IMR-90 (cell line): ENCODE results near the gene BMP5. TPM values are rescaled to one million over a fixed set of nuclear protein-coding genes. Genes with fewer than 3 reads are reported as not detected.

Experiments used
- ATAC-seq: fragments of 200-7000 bp; cut with Tn5 transposase; 2 replicates; pipeline ENCODE4 v1.9.1; 2020; ENCODE audit warnings: low read depth, mild to moderate bottlenecking, moderate library complexity
- BruUV-seq: library from RNA; stranded (reverse); fragments of 400-500 nt; replicated peaks from 2 replicates; lab custom pipeline; 2021; lab: Mats Ljungman, UMichigan
- CTCF ChIA-PET: fragments of 300-600 bp; formaldehyde crosslinking; extraction: SDS; loops from one replicate; lab custom pipeline; 2021; ENCODE audit warnings: antibody characterized with exemption; lab: Yijun Ruan, JAX
- POLR2A ChIA-PET: fragments of 300-600 bp; sonication (Branson Sonifier 250); formaldehyde crosslinking; loops from one replicate; lab custom pipeline; 2022; ENCODE audit warnings: antibody characterized with exemption; ENCODE audit not compliant: unreplicated experiment; lab: Charles Lee
- DNase-seq: peaks from one replicate; pipeline ENCODE4 v3.0.0; 2013
- H2AFZ ChIP-seq: replicated peaks from 2 replicates; pipeline ENCODE3; 2013; ENCODE audit warnings: low read length, mild to moderate bottlenecking; ENCODE audit not compliant: poor library complexity
- H2AK5ac ChIP-seq: 2 replicates; pipeline ENCODE4 v1.6.1; 2013; ENCODE audit warnings: low read depth, low read length, inconsistent platforms
- H2AK9ac ChIP-seq: replicated peaks from 2 replicates; pipeline ENCODE3; 2013; ENCODE audit warnings: mild to moderate bottlenecking, low read depth, low read length, moderate library complexity; ENCODE audit not compliant: poor library complexity
- H2BK120ac ChIP-seq: 2 replicates; pipeline ENCODE4 v1.6.1; 2013; ENCODE audit warnings: low read depth, low read length, inconsistent platforms
- H2BK15ac ChIP-seq: 3 replicates; pipeline ENCODE4 v1.6.1; 2013; ENCODE audit warnings: low read depth, low read length, inconsistent platforms
- H2BK20ac ChIP-seq: 2 replicates; pipeline ENCODE4 v1.6.1; 2013; ENCODE audit warnings: low read depth, mild to moderate bottlenecking, inconsistent platforms, low read length, moderate library complexity
- H2BK5ac ChIP-seq: 2 replicates; pipeline ENCODE4 v1.6.1; 2013; ENCODE audit warnings: mild to moderate bottlenecking, low read depth, low read length, inconsistent platforms; ENCODE audit not compliant: poor library complexity, severe bottlenecking
- H3K14ac ChIP-seq: replicated peaks from 2 replicates; pipeline ENCODE4 v1.6.1; 2013; ENCODE audit warnings: low read depth, low read length, inconsistent platforms
- H3K18ac ChIP-seq: 2 replicates; pipeline ENCODE4 v1.6.1; 2013; ENCODE audit warnings: low read depth, low read length, control low read depth
- H3K23ac ChIP-seq: 2 replicates; pipeline ENCODE4 v1.6.1; 2013; ENCODE audit warnings: low read depth, low read length, inconsistent platforms
- H3K27ac ChIP-seq: 2 replicates; pipeline ENCODE4 v1.5.1; 2013; ENCODE audit warnings: mild to moderate bottlenecking, control low read depth, low read length; ENCODE audit not compliant: insufficient read depth
- H3K27me3 ChIP-seq: 2 replicates; pipeline ENCODE4 v1.6.1; 2013; ENCODE audit warnings: low read length; ENCODE audit not compliant: control insufficient read depth, insufficient read depth
- H3K36me3 ChIP-seq: 2 replicates; pipeline ENCODE4 v1.6.1; 2013; ENCODE audit warnings: low read length, mixed read lengths; ENCODE audit not compliant: control insufficient read depth, insufficient read depth
- H3K4ac ChIP-seq: 2 replicates; pipeline ENCODE4 v1.6.1; 2013; ENCODE audit warnings: low read depth, low read length, inconsistent platforms
- H3K4me1 ChIP-seq: 2 replicates; pipeline ENCODE4 v1.6.1; 2013; ENCODE audit warnings: low read length, mixed read lengths; ENCODE audit not compliant: control insufficient read depth, insufficient read depth
- H3K4me2 ChIP-seq: 2 replicates; pipeline ENCODE4 v1.6.1; 2013; ENCODE audit warnings: low read depth, mild to moderate bottlenecking, control low read depth, low read length, moderate library complexity
- H3K4me3 ChIP-seq: 2 replicates; pipeline ENCODE4 v1.5.1; 2013; ENCODE audit warnings: low read depth, mild to moderate bottlenecking, control low read depth, low read length, moderate library complexity; ENCODE audit not compliant: insufficient read depth
- H3K56ac ChIP-seq: 2 replicates; pipeline ENCODE4 v1.6.1; 2013; ENCODE audit warnings: low read length, inconsistent platforms; ENCODE audit not compliant: insufficient read depth; ENCODE audit errors: extremely low read depth
- H3K79me1 ChIP-seq, 2 experiments: 2 replicates each; pipeline ENCODE4 v1.6.1; 2013; ENCODE audit warnings: low read length in 2 of 2, inconsistent platforms in 1 of 2, low read depth in 1 of 2
- H3K9ac ChIP-seq: 2 replicates; pipeline ENCODE4 v1.6.1; 2013; ENCODE audit warnings: low read depth, low read length, control low read depth
- H3K9me1 ChIP-seq: 2 replicates; pipeline ENCODE4 v1.6.1; 2013; ENCODE audit warnings: low read length, inconsistent platforms; ENCODE audit not compliant: insufficient read depth
- H3K9me3 ChIP-seq: 2 replicates; pipeline ENCODE4 v1.6.1; 2013; ENCODE audit warnings: low read length; ENCODE audit not compliant: control insufficient read depth, insufficient read depth
- H4K20me1 ChIP-seq: 2 replicates; pipeline ENCODE4 v1.6.1; 2013; ENCODE audit warnings: low read length, inconsistent platforms; ENCODE audit not compliant: insufficient read depth
- H4K5ac ChIP-seq: 2 replicates; pipeline ENCODE4 v1.6.1; 2013; ENCODE audit warnings: mild to moderate bottlenecking, low read depth, low read length, control low read depth
- H4K8ac ChIP-seq, 2 experiments: 2 replicates each; pipeline ENCODE4 v1.6.1; 2013; ENCODE audit warnings: low read depth in 2 of 2, low read length in 2 of 2, control low read depth in 1 of 2, inconsistent platforms in 1 of 2
- H4K91ac ChIP-seq: 2 replicates; pipeline ENCODE4 v1.6.1; 2013; ENCODE audit warnings: low read depth, low read length, inconsistent platforms; ENCODE audit not compliant: insufficient read depth
- CEBPB ChIP-seq: IDR thresholded peaks from 2 replicates; pipeline ENCODE4 v1.6.1; 2012; ENCODE audit warnings: low read depth, low read length, improper control_type of control experiment
- CHD1 ChIP-seq: IDR thresholded peaks from 2 replicates; pipeline ENCODE4 v1.6.1; 2012; ENCODE audit warnings: low read depth, low read length, improper control_type of control experiment
- CTCF ChIP-seq: conservative IDR thresholded peaks from 2 replicates; pipeline ENCODE4 v1.5.1; 2012; ENCODE audit warnings: mild to moderate bottlenecking, low read depth, low read length, improper control_type of control experiment
- FOS ChIP-seq: fragments of 150-350 bp; IDR thresholded peaks from 2 replicates; pipeline ENCODE4 v1.6.1; 2016; ENCODE audit warnings: low read depth, low read length
- MAFK ChIP-seq: IDR thresholded peaks from 2 replicates; pipeline ENCODE4 v1.6.1; 2012; ENCODE audit warnings: low read depth, low read length, improper control_type of control experiment
- MAZ ChIP-seq: IDR thresholded peaks from 2 replicates; pipeline ENCODE4 v1.6.1; 2012; ENCODE audit warnings: low read depth, mild to moderate bottlenecking, low read length, improper control_type of control experiment, moderate library complexity, borderline replicate concordance
- MXI1 ChIP-seq: IDR thresholded peaks from 2 replicates; pipeline ENCODE4 v1.6.1; 2012; ENCODE audit warnings: low read depth, mild to moderate bottlenecking, low read length, moderate library complexity, borderline replicate concordance
- POLR2A ChIP-seq: IDR thresholded peaks from 2 replicates; pipeline ENCODE4 v1.6.1; 2012; ENCODE audit warnings: mild to moderate bottlenecking, low read depth, low read length
- RAD21 ChIP-seq: IDR thresholded peaks from 2 replicates; pipeline ENCODE4 v1.6.1; 2012; ENCODE audit warnings: low read length, improper control_type of control experiment
- RCOR1 ChIP-seq: IDR thresholded peaks from 2 replicates; pipeline ENCODE4 v1.6.1; 2012; ENCODE audit warnings: mild to moderate bottlenecking, low read length, improper control_type of control experiment; ENCODE audit not compliant: insufficient replicate concordance
- RFX5 ChIP-seq: IDR thresholded peaks from 2 replicates; pipeline ENCODE4 v1.8.0; 2012; ENCODE audit warnings: low read depth, mild to moderate bottlenecking, low read length, moderate library complexity
- SMC3 ChIP-seq: fragments of 150-350 bp; IDR thresholded peaks from 2 replicates; pipeline ENCODE4 v1.6.1; 2016; ENCODE audit warnings: low read depth, mild to moderate bottlenecking, antibody characterized with exemption, low read length, moderate library complexity
- WGBS, 2 experiments: methylation state at CpG; one replicate each; pipeline versions ENCODE4 v1.1.5 to v1.1.7; 2013; ENCODE audit warnings: missing lambda C conversion rate in 2 of 2; ENCODE audit not compliant: insufficient read length in 1 of 2; ENCODE audit errors: extremely low coverage in 2 of 2; 5-methylcytosine and 5-hydroxymethylcytosine counted together
- dilution Hi-C: fragments of 300-500 bp; cut with HindIII; formaldehyde crosslinking; loops from one replicate; pipeline ENCODE4 v1.14.3; 2018; ENCODE audit warnings: low sequenced_read_pairs; ENCODE audit not compliant: unreplicated experiment
- in situ Hi-C: fragments of 300-500 bp; cut with MboI; formaldehyde crosslinking; loops from 3 replicates; pipeline ENCODE4 v1.14.3; 2019; ENCODE audit warnings: low sequenced_read_pairs, inconsistent platforms, mixed read lengths
- intact Hi-C: fragments of 100-400 bp; cut with micrococcal nuclease; formaldehyde crosslinking; loops from 2 replicates; pipeline ENCODE4 v1.10.0; 2022
- polyA plus RNA-seq, 3 experiments: library from polyadenylated mRNA; depleted of rRNA; stranded (reverse); fragments of >200 nt; gene quantifications; 2 replicates each; pipeline ENCODE4 v1.2.3, GENCODE V29; 2012; ENCODE audit warnings: low replicate concordance in 1 of 3
- total RNA-seq: library from RNA; depleted of rRNA; stranded (reverse); fragments of >200 nt; gene quantifications from 2 replicates; pipeline ENCODE4 v1.2.3, GENCODE V29; 2012
- TF ChIP-seq, protein P1 (sequence below): fragments of 150-350 bp; IDR thresholded peaks from 2 replicates; pipeline ENCODE4 v1.6.1; 2016; ENCODE audit warnings: low read depth, mild to moderate bottlenecking, low read length, moderate library complexity, borderline replicate concordance

Gene BMP5
- total and polyA plus RNA-seq, 2 of the 4 experiments (the other 2 are of a cell fraction) = under 0.01 to 0.02 TPM

GRCh38 chr6:55713436-55713835, 162.0 kb downstream of the BMP5 start:
- Histone ChIP-seq H3K9me3 (no peaks in the 10 kb centered on the region), H3K14ac (no peak overlapping the region), H2BK5ac (peak overlapping the region; percentile 47), H4K91ac (no peak overlapping the region), H4K8ac (no peak overlapping the region), H2AK9ac (no peak overlapping the region), H4K20me1 (no peaks in the 10 kb centered on the region), H2AFZ (no peak overlapping the region), H3K9ac (no peak overlapping the region), H3K56ac (no peak overlapping the region), H3K27me3 (no peaks in the 10 kb centered on the region), H3K18ac (peak overlapping the region; percentile 70), H3K23ac (no peak overlapping the region), H2AK5ac (no peak overlapping the region), H3K36me3 (no peaks in the 10 kb centered on the region), H3K4ac (no peak overlapping the region), H3K4me1 (peaks cover 4% of the 10 kb centered on the region), H4K5ac (no peak overlapping the region), H3K79me1 (no peaks in the 10 kb centered on the region), H2BK20ac (no peak overlapping the region), H3K4me2 (no peak overlapping the region), H2BK120ac (no peak overlapping the region), H3K9me1 (no peaks in the 10 kb centered on the region), H3K4me3 (no peak overlapping the region), H2BK15ac (no peak overlapping the region), H3K27ac (peak overlapping the region; percentile 58; the same call in 1 of the 2 replicates)
- intact Hi-C loops (no loop called here), in situ Hi-C loops (no loop called here), dilution Hi-C loops (no loop called here)
- CTCF ChIA-PET = interaction anchor here (0.6 kb wide), 1 partner anchor 9 kb away, joined by 4 read pairs; no protein-coding TSS in a partner anchor
- DNase-seq (peak; percentile 85), ATAC-seq (peak; percentile 82)
- POLR2A ChIA-PET = no interaction called here
- WGBS, 2 experiments = no CpG with 5 or more reads among the region's 3 CpGs
- no TSS peak for BruUV-seq
- TF ChIP-seq FOS (no peak), MAFK (no peak), RFX5 (no peak), RCOR1 (no peak), SMC3 (no peak), CTCF (no peak), POLR2A (no peak), MXI1 (no peak), RAD21 (no peak), CEBPB (no peak), MAZ (no peak), CHD1 (no peak)
- TF ChIP-seq, protein P1, sequence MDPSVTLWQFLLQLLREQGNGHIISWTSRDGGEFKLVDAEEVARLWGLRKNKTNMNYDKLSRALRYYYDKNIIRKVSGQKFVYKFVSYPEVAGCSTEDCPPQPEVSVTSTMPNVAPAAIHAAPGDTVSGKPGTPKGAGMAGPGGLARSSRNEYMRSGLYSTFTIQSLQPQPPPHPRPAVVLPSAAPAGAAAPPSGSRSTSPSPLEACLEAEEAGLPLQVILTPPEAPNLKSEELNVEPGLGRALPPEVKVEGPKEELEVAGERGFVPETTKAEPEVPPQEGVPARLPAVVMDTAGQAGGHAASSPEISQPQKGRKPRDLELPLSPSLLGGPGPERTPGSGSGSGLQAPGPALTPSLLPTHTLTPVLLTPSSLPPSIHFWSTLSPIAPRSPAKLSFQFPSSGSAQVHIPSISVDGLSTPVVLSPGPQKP = no peak
